HG03139 (cell line): Measurements from ENCODE around the gene HAP1.
"Not testable (repeated sequence)": the region's sequence is repeated elsewhere in the genome, so short reads cannot be mapped to it uniquely, and the experiment has no call there.

Experiments
- ATAC-seq: cut with Tn5 transposase; IDR thresholded peaks from one replicate; pipeline ENCODE4 v1.9.1; 2021; ENCODE audit not compliant: unreplicated experiment

The HAP1 gene

DNA sequence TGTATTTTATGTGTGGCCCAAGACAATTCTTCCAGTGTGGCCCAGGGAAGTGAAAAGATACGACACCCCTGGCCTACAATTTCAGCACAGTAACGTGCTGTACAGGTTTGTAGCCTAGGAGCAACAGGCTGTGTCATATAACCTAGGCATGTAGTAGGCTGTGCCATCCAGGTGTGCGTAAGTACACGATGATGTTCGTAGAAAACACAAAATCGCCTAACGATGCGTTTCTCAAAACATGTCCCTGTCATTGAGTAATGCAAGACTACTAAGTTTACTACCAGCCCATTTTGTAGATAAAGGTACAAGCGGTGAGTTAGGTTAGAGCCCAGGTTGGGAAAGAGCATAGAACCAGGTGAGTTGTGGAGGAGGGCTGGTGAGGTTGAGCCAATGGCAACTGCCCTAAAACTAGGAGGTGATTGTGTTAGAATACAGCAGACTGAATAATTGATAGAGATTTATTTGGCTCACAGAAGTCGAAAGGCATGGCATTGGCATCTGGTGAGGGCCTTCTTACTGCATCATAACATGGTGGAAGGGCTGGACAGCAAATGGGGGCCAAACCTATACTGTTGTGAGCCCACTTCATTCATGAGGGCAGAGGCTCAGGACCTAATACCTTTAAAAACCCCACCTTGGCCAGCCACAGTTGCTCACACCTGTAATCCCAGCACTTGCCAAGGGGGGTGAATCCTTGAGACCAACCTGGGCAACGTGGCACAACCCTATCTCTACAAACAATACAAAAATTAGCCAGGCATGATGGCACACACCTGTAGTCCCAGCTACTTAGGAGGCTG is 41.5 kb downstream of the HAP1 start:
- no peak for ATAC-seq

DNA sequence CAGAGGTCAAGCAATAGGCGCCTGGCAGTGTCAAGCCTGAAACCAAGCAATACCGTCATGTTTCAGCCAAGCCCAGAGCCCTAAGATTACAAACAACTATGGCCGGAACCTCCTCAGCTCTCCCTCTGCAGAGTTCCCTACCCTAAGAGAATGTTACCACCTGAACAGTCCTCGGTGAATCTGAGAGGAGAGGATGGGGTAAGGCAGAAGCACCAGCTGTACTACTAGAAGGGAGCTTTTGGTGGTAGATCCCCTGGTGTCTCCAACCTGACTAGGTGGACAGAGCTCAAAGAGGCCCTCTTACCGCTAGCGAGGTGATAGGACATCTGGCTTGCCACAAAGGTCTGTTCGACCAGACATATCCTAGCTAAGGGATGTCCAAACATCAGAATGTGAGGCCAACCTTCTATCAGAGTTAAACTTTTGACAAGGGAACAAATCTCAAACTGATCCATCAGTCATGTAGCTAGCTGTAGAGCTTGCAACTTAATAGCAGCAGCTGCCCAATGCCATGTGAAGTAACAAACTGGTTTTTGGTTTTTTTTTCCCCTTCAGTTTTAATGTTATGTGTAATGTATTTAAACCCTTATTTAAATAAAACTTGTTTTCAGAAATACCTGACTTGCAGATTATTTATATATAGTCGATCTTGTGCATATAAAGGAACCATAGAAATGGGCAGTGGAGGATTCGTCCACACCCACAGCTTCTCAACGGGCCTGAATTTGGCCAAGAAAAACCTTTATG is 43.2 kb downstream of the HAP1 start:
- no peak for ATAC-seq

DNA sequence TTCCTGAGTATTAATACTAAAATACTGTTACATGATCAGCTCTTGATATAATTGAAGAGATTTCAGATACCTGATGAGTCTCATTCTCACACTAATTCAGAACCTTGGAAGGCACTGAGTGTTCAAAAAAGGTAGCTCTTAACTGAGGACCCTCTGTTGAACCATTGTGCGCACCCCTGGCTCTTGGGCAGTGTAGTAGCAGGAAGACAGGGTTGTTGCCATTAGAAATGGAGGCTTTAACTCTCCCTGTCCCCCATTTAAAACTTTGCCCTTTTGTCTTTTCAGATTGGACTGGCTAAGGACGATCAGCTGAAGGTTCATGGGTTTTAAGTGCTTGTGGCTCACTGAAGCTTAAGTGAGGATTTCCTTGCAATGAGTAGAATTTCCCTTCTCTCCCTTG is 43.9 kb downstream of the HAP1 start:
- ATAC-seq = no peak

- ATAC-seq = no peak
These were observed 44.7 kb downstream of the HAP1 start for GRCh38 chr17:41689497-41690299.

GRCh38 chr17:41688641-41689496 is 45.6 kb downstream of the HAP1 start, which contains the start of gene EIF1:
Gene EIF1, plus strand, starts transcription at chr17:41688885. Its CDS starts 154 bp downstream, at chr17:41689039.
- ATAC-seq = peak; percentile 69

- no peak for ATAC-seq
These were observed 46.4 kb downstream of the HAP1 start for GRCh38 chr17:41687828-41688640.

DNA sequence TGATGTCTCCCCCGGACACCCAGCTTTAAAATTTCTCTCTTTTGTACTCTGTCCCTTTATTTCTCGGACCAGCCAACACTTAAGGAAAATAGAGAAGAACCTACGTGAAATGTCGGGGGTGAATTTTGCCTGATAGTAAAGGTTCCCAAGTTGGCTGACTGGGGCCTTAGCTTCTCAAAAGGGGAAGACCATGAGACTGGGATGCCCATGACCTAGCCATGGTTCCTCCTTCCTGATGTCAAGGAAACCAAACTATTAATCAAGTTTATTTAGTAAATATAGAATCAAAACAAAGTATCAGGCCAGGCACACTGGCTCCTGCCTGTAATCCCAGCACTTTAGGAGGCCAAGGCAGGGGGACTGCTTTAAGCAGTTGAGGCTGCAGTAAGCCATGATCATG is 48.2 kb downstream of the HAP1 start:
- no peak for ATAC-seq

GRCh38 chr17:41685753-41686152 is 48.7 kb downstream of the HAP1 start:
- not testable (repeated sequence) for ATAC-seq

GRCh38 chr17:41684035-41684434 is 50.4 kb downstream of the HAP1 start:
- ATAC-seq = no peak

GRCh38 chr17:41683441-41684007 is 50.9 kb downstream of the HAP1 start:
- ATAC-seq = no peak

GRCh38 chr17:41682631-41683030 is 51.8 kb downstream of the HAP1 start:
- ATAC-seq = no peak

GRCh38 chr17:41681776-41682175 is 52.7 kb downstream of the HAP1 start:
- no peak for ATAC-seq

DNA sequence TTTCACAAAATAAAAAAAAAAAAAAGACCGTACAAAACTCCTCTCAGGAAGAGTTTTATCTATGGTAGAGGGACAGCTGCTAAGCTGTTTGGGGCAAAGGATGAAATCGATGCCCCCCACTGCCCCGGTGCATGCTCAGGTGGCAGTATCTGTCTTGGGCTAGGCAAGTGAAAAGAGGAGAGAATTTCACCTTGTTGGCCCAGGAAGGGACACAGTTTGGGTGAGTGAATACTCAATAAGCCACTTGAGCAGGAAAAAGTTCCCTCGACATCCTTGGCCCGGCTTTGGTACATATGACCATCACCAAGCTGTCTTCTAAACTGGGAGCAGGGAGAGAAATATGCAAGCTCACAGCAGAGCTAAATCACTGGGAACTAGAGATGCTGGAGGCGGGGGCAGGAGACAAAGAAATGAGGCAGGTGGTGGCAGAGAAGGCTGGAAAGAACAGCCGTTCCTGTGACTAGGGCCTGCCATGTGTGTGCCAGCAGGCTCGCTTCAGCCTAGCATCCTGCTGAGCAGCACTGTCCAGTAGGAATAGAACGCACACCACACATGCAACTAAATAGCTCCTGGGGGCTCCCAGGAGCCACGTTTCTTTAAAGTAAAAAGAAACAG is 53.9 kb downstream of the HAP1 start:
- ATAC-seq = no peak

DNA sequence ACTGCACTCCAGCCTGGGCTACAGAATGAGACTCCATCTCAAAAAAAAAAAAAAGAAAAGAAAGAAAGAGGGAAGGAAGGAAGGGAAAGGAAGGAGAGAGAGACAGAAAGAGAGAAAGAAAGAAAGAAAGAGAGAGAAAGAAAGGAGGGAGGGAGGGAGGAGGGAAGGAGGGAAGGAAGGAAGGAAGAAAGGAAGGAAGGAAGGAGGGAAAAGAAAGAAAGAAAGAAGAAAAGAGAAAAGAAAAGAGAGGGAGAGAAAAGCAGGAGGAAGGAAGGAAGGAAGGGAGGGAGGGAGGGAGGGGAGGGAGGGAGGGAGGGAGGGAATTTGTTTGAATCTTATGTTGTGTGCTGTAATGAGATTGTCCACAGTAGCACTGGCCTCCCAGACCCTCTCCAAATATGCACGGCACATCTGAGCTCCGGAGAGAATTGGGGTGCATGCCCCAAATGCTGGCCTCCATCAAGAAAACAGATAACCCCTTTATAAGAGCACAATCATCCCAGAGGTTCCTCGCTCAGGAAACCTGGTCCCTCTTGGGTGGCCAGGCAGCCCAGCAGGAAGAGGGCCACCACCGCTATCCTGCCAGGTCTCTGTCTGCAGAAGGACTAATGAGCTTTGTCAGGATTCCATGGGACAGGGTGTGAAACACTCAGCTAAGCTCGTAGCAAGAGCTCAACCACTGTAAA is 54.6 kb downstream of the HAP1 start:
- no peak for ATAC-seq

- ATAC-seq = no peak
These were observed 55.3 kb downstream of the HAP1 start for GRCh38 chr17:41678907-41679739.

DNA sequence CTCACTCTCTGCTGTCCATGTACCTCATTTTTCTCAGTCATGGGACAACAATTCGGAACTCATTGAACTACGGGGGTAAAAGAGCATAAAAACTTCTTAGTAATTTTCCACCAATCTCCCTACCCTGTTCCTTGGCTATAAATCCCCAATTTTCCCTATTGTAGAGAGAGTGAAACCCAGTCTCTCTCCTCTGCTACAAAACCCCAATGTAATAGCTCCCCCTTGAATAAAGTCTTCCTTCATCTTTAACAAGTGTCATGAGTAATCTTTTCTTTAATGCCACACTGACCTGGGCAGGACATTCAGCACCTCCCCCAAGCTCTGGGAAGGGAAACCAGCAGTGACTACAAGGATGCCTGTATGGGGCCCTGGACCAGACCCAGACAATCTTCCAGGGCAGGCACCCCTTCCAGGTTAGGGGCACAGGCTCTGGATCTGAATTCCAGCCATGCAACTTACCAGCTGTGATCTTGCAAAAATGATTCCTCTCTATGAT is 56.0 kb downstream of the HAP1 start:
- ATAC-seq = no peak

- no peak for ATAC-seq
These were observed 58.4 kb downstream of the HAP1 start for GRCh38 chr17:41676058-41676419.
